A673 (cell line): Measurements from ENCODE around the gene GFOD2. TPM values are rescaled to one million over a fixed set of nuclear protein-coding genes. Genes with fewer than 3 reads are reported as not detected.
A peak's percentile ranks its signal among the peaks of the same experiment; 100 is the strongest.

ENCODE experiments used
- BruUV-seq: library from RNA; stranded (reverse); fragments of 400-500 nt; replicated peaks from 2 replicates; lab custom pipeline; 2021; lab: Mats Ljungman, UMichigan
- CTCF ChIA-PET: fragments of 300-600 bp; sonication (Branson Sonifier 250); formaldehyde crosslinking; loops from one replicate; lab custom pipeline; 2022; ENCODE audit warnings: antibody characterized with exemption; lab: Charles Lee
- POLR2A ChIA-PET: fragments of 300-600 bp; sonication (Branson Sonifier 250); formaldehyde crosslinking; loops from one replicate; lab custom pipeline; 2022; ENCODE audit warnings: antibody characterized with exemption; ENCODE audit not compliant: low non-redundant PET; lab: Charles Lee
- DNase-seq: peaks from one replicate; pipeline ENCODE4 v3.0.0-alpha.2; 2015; ENCODE audit warnings: low spot score
- H3K27ac ChIP-seq: fragments of 200-600 bp; sonication (generic); 2 replicates; pipeline ENCODE4 v1.5.1; 2016; ENCODE audit warnings: mixed run types, low read depth, mild to moderate bottlenecking, mixed read lengths, antibody characterized with exemption, low read length; ENCODE audit not compliant: poor library complexity, severe bottlenecking
- H3K27me3 ChIP-seq: fragments of 200-600 bp; sonication (generic); replicated peaks from 2 replicates; pipeline ENCODE4 v1.6.1; 2017; ENCODE audit warnings: mixed run types, low read depth, mild to moderate bottlenecking, mixed read lengths, antibody characterized with exemption, low read length; ENCODE audit not compliant: insufficient read depth, poor library complexity
- H3K36me3 ChIP-seq: fragments of 200-600 bp; sonication (generic); 2 replicates; pipeline ENCODE4 v1.6.1; 2016; ENCODE audit warnings: mixed run types, mild to moderate bottlenecking, mixed read lengths, antibody characterized with exemption, low read length; ENCODE audit not compliant: insufficient read depth, poor library complexity, severe bottlenecking
- H3K4me1 ChIP-seq: fragments of 200-600 bp; sonication (generic); 2 replicates; pipeline ENCODE4 v1.6.1; 2017; ENCODE audit warnings: mixed run types, mild to moderate bottlenecking, mixed read lengths, antibody characterized with exemption, low read length; ENCODE audit not compliant: insufficient read depth, poor library complexity, severe bottlenecking
- H3K4me3 ChIP-seq: fragments of 200-600 bp; sonication (generic); 2 replicates; pipeline ENCODE4 v1.5.1; 2016; ENCODE audit warnings: low read depth, mixed run types, mild to moderate bottlenecking, mixed read lengths, low read length; ENCODE audit not compliant: poor library complexity, severe bottlenecking
- H3K9me3 ChIP-seq: fragments of 200-600 bp; sonication (generic); 2 replicates; pipeline ENCODE4 v1.6.1; 2016; ENCODE audit warnings: mixed run types, low read depth, mild to moderate bottlenecking, mixed read lengths, antibody characterized with exemption, low read length; ENCODE audit not compliant: poor library complexity, severe bottlenecking
- CTCF ChIP-seq: fragments of 300-800, 200-600 bp; sonication (generic); conservative IDR thresholded peaks from 2 replicates; pipeline ENCODE4 v1.5.1; 2017; ENCODE audit warnings: low read depth, mild to moderate bottlenecking, antibody characterized with exemption, low read length, moderate library complexity, mixed read lengths
- EZH2 ChIP-seq: fragments of 200-600 bp; sonication (generic); IDR thresholded peaks from 2 replicates; pipeline ENCODE4 v1.6.1; 2017; ENCODE audit warnings: borderline replicate concordance, low read depth, mild to moderate bottlenecking, mixed read lengths, antibody characterized with exemption, low read length; ENCODE audit not compliant: poor library complexity, severe bottlenecking
- intact Hi-C: fragments of 100-400 bp; cut with micrococcal nuclease; formaldehyde crosslinking; loops from one replicate; pipeline ENCODE4 v1.10.0; 2022; ENCODE audit not compliant: unreplicated experiment
- total RNA-seq: library from RNA; stranded (reverse); gene quantifications from 2 replicates; pipeline ENCODE4 v1.2.3, GENCODE V29; 2021

The GFOD2 gene
- total RNA-seq, 1 experiment from 2014 or later, result 22.6 TPM

DNA sequence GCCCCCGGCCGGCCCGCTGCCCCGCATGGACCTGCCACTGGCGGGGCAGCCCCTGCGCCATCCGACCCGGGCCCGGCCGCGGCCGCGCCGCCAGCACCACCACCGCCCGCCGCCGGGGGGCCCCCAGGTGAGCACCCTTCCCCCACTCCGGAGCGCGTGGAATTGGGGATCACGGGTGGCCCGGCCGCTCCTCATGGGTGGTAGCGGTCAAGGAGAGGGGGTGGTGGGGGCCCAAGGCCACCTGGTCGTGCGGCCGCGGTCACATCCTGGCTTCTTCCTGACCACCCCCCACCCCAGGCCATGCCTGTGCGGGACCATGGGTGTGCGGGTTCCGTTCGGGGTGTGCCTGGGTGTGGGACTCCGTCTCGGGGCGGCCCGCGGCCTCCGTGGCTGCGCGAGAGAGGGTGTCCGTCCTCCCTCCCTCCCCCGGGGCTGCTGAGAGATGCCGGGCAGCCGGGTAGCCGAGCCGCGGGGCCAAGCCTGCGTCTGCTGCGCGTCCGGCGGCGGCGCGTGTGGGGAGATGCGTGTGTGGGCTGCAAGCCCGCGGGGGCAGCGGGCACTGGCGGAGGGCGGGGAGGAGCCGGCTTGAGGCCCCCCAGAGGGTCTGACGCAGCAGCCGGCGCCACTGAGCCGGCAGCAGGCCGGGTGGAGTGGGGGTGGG lies 65.9 kb downstream of the GFOD2 start:
- Histone ChIP-seq H3K4me3 (peak overlapping the region; percentile 64), H3K27ac (no peak overlapping the region), H3K36me3 (peaks cover 2% of the 10 kb centered on the region), H3K4me1 (no peaks in the 10 kb centered on the region), H3K27me3 (peaks cover 32% of the 10 kb centered on the region), H3K9me3 (no peaks in the 10 kb centered on the region)
- peak; percentile 60 for DNase-seq
- intact Hi-C loops, result no loop called here
- POLR2A ChIA-PET, result no interaction called here
- CTCF ChIA-PET, result no interaction called here
- BruUV-seq, result no TSS peak
- TF ChIP-seq EZH2 (no peak), CTCF (0 out of 2 replicates have a peak, but pooled peaks have one; percentile 21)

DNA sequence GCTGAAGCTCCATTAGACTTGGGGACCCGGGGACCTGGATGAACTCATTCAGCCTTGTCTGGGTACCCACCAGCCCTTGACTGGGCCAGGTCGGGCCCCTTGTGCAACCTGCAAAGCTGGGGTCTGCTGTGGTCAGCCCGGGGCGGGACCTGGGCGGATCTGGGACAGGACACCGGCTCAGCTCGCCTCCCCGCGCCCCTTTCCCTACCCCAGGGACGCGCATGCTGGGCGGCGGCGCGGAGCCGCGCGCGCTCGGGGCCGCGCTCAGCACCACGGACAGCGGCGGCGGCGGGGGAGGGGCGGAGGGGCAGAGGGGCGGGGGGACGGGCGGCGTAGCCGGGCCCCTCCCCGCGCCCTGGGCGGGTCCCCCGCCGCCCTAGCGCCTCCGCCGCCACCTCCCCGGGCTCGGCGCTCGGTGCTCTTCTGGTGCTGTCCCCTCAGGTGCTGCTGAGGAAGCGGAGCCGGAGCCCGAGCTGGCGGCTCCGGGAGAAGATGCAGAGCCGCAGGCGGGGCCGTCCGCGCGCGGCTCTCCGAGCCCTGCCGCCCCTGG lies 66.5 kb downstream of the GFOD2 start:
- BruUV-seq, result no TSS peak
- ChIA-PET CTCF (no interaction called here), POLR2A (no interaction called here)
- Histone ChIP-seq H3K9me3 (no peaks in the 10 kb centered on the region), H3K27ac (no peak overlapping the region), H3K4me3 (peak overlapping the region; percentile 64), H3K4me1 (no peaks in the 10 kb centered on the region), H3K36me3 (no peaks in the 10 kb centered on the region), H3K27me3 (peaks cover 38% of the 10 kb centered on the region)
- TF ChIP-seq EZH2, result no peak
- TF ChIP-seq CTCF, result no peak
- peak; percentile 78 for DNase-seq
- intact Hi-C loops, result no loop called here

- Histone ChIP-seq H3K4me1 (no peaks in the 10 kb centered on the region), H3K4me3 (no peak overlapping the region), H3K36me3 (no peaks in the 10 kb centered on the region), H3K27ac (no peak overlapping the region), H3K27me3 (peaks cover 45% of the 10 kb centered on the region), H3K9me3 (no peaks in the 10 kb centered on the region)
- intact Hi-C loops, result no loop called here
- ChIA-PET CTCF (no interaction called here), POLR2A (no interaction called here)
- no TSS peak for BruUV-seq
- TF ChIP-seq EZH2, result no peak
- no peak for TF ChIP-seq CTCF
- no peak for DNase-seq
Observed at GRCh38 chr16:67651847-67652246, 67.3 kb downstream of the GFOD2 start.
